ENCODE measurements around the gene ARHGAP25. TPM values are rescaled to one million over a fixed set of nuclear protein-coding genes. Genes with fewer than 3 reads are reported as not detected.

Gene ARHGAP25
- total and polyA plus RNA-seq, 10 of the 15 experiments (the other 5 are each of a cell fraction or from before 2014, with no cell fraction given) = 0.15 to 1.0 (median 0.46) TPM

- no peak for TF ChIP-seq ZNF687 (IDR thresholded peaks at IDR 0.05)
Observed at GRCh38 chr2:68744366-68744912, 9.8 kb downstream of the ARHGAP25 start (continued).

- ChIA-PET SMC1A (ENCODE audit: uncharacterized antibody, unreplicated experiment) (interaction anchor here (1.2 to 1.7 kb wide), 3 partner anchors 36 to 281 kb away, joined by 3 to 4 read pairs (median 4); no protein-coding TSS in a partner anchor), POLR2A (no interaction called here), RAD21 (ENCODE audit: unreplicated experiment) (interaction anchor here (1.4 kb wide), 1 partner anchor 282 kb away, joined by 5 read pairs; no protein-coding TSS in a partner anchor), CTCF (interaction anchor here (0.7 to 3.8 kb wide), 8 partner anchors 8 to 257 kb away, joined by 3 to 11 read pairs (median 4); no protein-coding TSS in a partner anchor)
- in situ Hi-C loops (cut with MboI) (no loop called here), intact Hi-C loops (cut with micrococcal nuclease; ENCODE audit: unreplicated experiment) (no loop called here)
- no peak overlapping the region for H3K4me2 ChIP-seq (ENCODE audit: control insufficient read depth, insufficient read depth)
- H3K79me2 ChIP-seq (ENCODE audit: control insufficient read depth, insufficient read depth, low read length) = no peaks in the 10 kb centered on the region
- 54% methylated on average over 2 of the region's 2 CpGs for WGBS (ENCODE audit: insufficient coverage, insufficient replicate concordance, low lambda C conversion rate, missing lambda C conversion rate)
- no peaks in the 10 kb centered on the region for H3K9me3 ChIP-seq (replicated peaks; ENCODE audit: control insufficient read depth, insufficient read depth, low read length)
- BruUV-seq (replicated peaks) = no TSS peak
- peaks cover 0 to 1% of the 10 kb centered on the region in 2 experiments; a peak in 2 of 4 replicates for H3K27me3 ChIP-seq (replicated peaks in 1 of 2; ENCODE audit: control insufficient read depth in 2 of 2, insufficient read depth in 2 of 2, low read length in 1 of 2)
- H3K36me3 ChIP-seq (ENCODE audit: control insufficient read depth in 2 of 2, insufficient read depth in 2 of 2, low read length in 1 of 2) = no peaks in the 10 kb centered on the region; a peak in 1 of 4 replicates
- H3K9ac ChIP-seq (ENCODE audit: control insufficient read depth, insufficient read depth, low read length) = no peak overlapping the region
- ATAC-seq = peak; percentile 47
- no peak overlapping the region for H3K4me3 ChIP-seq
- no peak overlapping the region for H2AFZ ChIP-seq (ENCODE audit: control insufficient read depth, low read depth, low read length)
- H3K27ac ChIP-seq (ENCODE audit: control insufficient read depth, insufficient read depth) = no peak overlapping the region
- no peaks in the 10 kb centered on the region for H4K20me1 ChIP-seq (ENCODE audit: control insufficient read depth, insufficient read depth)
- FAIRE-seq = no peak
- peaks cover 14% of the 10 kb centered on the region for H3K4me1 ChIP-seq (ENCODE audit: control insufficient read depth, insufficient read depth, low read length)
- no peak for DNase-seq (ENCODE audit: low read depth, low spot score)
- no peak for TF ChIP-seq PML (IDR thresholded peaks at IDR 0.05; ENCODE audit: low read length)
- no peak for TF ChIP-seq CBX5 (IDR thresholded peaks at IDR 0.05; ENCODE audit: low read depth)
- no peak for TF ChIP-seq HDAC2 (IDR thresholded peaks at IDR 0.05)
- no peak for TF ChIP-seq SP1 (IDR thresholded peaks at IDR 0.05; ENCODE audit: low read depth, low read length)
- no peak for TF ChIP-seq ESRRA (IDR thresholded peaks at IDR 0.05; ENCODE audit: low read length)
- TF ChIP-seq RELA (IDR thresholded peaks at IDR 0.05; ENCODE audit: borderline replicate concordance, partially characterized antibody) = no peak
- no peak for TF ChIP-seq MLLT1 (IDR thresholded peaks at IDR 0.05)
- TF ChIP-seq CEBPZ (IDR thresholded peaks at IDR 0.05; ENCODE audit: low read depth, low read length) = no peak
- no peak for TF ChIP-seq CHD1 (IDR thresholded peaks at IDR 0.05; ENCODE audit: low read depth, low read length)
- TF ChIP-seq EZH2 (IDR thresholded peaks at IDR 0.05; ENCODE audit: borderline replicate concordance, control insufficient read depth, low read depth, low read length) = no peak
- no peak for TF ChIP-seq ZNF207 (IDR thresholded peaks at IDR 0.05; ENCODE audit: borderline replicate concordance)
Observed at GRCh38 chr2:68745006-68745405, 10.4 kb downstream of the ARHGAP25 start.

Measured in GM12878 (cell line).